ENCODE measurements around the gene CDKAL1.

CDKAL1 gene

DNA sequence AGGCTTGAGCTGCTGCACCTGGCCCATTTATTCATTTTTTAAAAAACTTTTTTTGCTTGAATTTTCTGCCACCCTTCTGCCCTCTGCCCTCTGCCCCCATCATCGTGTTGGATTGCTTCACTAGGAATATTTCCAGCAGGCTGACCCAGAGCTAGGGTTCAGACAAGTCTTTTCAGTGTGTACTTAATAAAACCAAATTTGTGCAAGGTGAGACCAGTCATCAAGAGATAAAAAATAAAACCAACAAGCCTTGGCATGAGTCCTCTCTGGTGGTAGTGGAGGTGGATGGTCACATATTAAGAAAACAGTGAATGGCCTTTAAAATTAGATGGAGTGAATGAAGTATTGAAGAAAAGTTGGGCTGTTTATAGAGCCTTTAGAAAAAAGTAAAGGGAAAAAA lies 239.6 kb downstream of the CDKAL1 start:
- TF ChIP-seq YY1 (IDR thresholded peaks at IDR 0.05; ENCODE audit: low read depth) (no peak), EGR1 (IDR thresholded peaks at IDR 0.05) (no peak), RAD21 (IDR thresholded peaks at IDR 0.05; ENCODE audit: low read depth) (no peak), ZBTB7A (IDR thresholded peaks at IDR 0.05; ENCODE audit: low read depth) (no peak), CEBPB (IDR thresholded peaks at IDR 0.05) (no peak), EP300 (IDR thresholded peaks at IDR 0.05; ENCODE audit: borderline replicate concordance) (no peak), REST (IDR thresholded peaks at IDR 0.05; ENCODE audit: low read depth) (no peak), USF1 (IDR thresholded peaks at IDR 0.05) (no peak), MAX (IDR thresholded peaks at IDR 0.05) (no peak)

GRCh38 chr6:20775981-20776380 lies 241.7 kb downstream of the CDKAL1 start:
- no peak for TF ChIP-seq TAF1 (IDR thresholded peaks at IDR 0.05; ENCODE audit: low read depth)
- TF ChIP-seq EP300 (IDR thresholded peaks at IDR 0.05; ENCODE audit: borderline replicate concordance): no peak
- TF ChIP-seq FOXM1 (IDR thresholded peaks at IDR 0.05; ENCODE audit: borderline replicate concordance, low read depth): no peak
- TF ChIP-seq MAX (IDR thresholded peaks at IDR 0.05): no peak
- no peak for TF ChIP-seq EGR1 (IDR thresholded peaks at IDR 0.05)
- TF ChIP-seq NFIC (IDR thresholded peaks at IDR 0.05): no peak

- no peak for TF ChIP-seq FOXM1 (IDR thresholded peaks at IDR 0.05; ENCODE audit: borderline replicate concordance, low read depth)
- TF ChIP-seq ZBTB7A (IDR thresholded peaks at IDR 0.05; ENCODE audit: low read depth): no peak
- no peak for TF ChIP-seq EP300 (IDR thresholded peaks at IDR 0.05; ENCODE audit: borderline replicate concordance)
Observed at GRCh38 chr6:20777801-20778200, 243.5 kb downstream of the CDKAL1 start.

DNA sequence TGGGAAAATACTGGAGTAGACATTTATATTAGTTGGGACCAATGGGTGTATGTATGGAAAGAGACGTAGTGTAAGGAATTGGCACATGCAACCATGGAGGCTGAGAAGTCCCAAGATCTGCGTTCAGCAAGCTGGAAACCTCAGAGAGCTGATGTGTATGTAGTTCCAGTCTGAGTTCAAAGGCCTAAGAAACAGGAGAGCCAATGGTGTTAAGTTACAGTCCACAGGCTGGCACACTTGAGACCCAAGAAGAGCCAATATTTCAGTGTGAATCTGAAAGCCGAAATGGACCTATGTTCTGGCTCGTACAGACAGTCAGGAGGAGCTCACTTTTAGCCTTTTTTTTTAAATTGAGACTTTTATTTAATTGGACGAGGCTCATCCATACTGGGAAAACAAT lies 244.2 kb downstream of the CDKAL1 start:
- TF ChIP-seq EP300 (IDR thresholded peaks at IDR 0.05; ENCODE audit: borderline replicate concordance) (no peak), CEBPB (IDR thresholded peaks at IDR 0.05) (no peak), USF1 (IDR thresholded peaks at IDR 0.05) (no peak), ZBTB7A (IDR thresholded peaks at IDR 0.05; ENCODE audit: low read depth) (no peak), NFIC (IDR thresholded peaks at IDR 0.05) (no peak), MAX (IDR thresholded peaks at IDR 0.05) (no peak), CREB1 (IDR thresholded peaks at IDR 0.05; ENCODE audit: low read depth) (no peak), YY1 (IDR thresholded peaks at IDR 0.05; ENCODE audit: low read depth) (no peak), EGR1 (IDR thresholded peaks at IDR 0.05) (no peak), TCF12 (IDR thresholded peaks at IDR 0.05; ENCODE audit: low read depth) (no peak), TAF1 (IDR thresholded peaks at IDR 0.05; ENCODE audit: low read depth) (no peak), TEAD4 (IDR thresholded peaks at IDR 0.05) (no peak), REST (IDR thresholded peaks at IDR 0.05; ENCODE audit: low read depth) (no peak), RAD21 (IDR thresholded peaks at IDR 0.05; ENCODE audit: low read depth) (no peak), FOXM1 (IDR thresholded peaks at IDR 0.05; ENCODE audit: borderline replicate concordance, low read depth) (no peak)

GRCh38 chr6:20778912-20779311 lies 244.7 kb downstream of the CDKAL1 start:
- no peak for TF ChIP-seq YY1 (IDR thresholded peaks at IDR 0.05; ENCODE audit: low read depth)
- no peak for TF ChIP-seq USF1 (IDR thresholded peaks at IDR 0.05)
- no peak for TF ChIP-seq MAX (IDR thresholded peaks at IDR 0.05)

DNA sequence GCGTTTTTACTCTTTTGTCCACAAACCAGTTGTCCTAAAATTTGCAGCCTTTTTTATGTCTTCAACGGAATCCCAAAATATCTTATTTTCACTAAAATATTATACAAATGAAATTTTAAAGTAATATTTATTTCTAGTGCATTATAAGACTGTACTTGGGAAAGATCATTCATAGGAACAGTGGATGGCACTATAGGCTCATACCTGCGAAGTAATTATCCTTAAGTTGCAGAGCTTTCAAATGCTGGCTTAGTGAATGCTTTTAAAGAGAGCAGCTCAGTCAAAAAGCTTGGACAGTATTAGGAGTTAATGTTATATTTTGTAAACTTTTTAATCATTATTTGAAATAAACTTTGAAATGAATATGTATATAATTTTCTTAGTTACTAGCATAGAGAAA lies 254.9 kb downstream of the CDKAL1 start:
- TF ChIP-seq RAD21 (IDR thresholded peaks at IDR 0.05; ENCODE audit: low read depth): peak; percentile 24; the same call in 1 of the 2 replicates
- no peak for TF ChIP-seq CEBPB (IDR thresholded peaks at IDR 0.05)
